Astrocyte (in vitro differentiated cells and primary cell): Measurements from ENCODE around the gene GSTA5.
"Not testable (repeated sequence)": the region's sequence is repeated elsewhere in the genome, so short reads cannot be mapped to it uniquely, and the experiment has no call there.

Experiments used
- CTCF ChIP-seq: IDR thresholded peaks from 2 replicates; pipeline ENCODE4 v1.5.1; 2011; ENCODE audit warnings: low read depth, mild to moderate bottlenecking, inconsistent platforms, low read length, moderate library complexity; ENCODE audit not compliant: insufficient read depth
- EZH2 ChIP-seq: IDR thresholded peaks from 2 replicates; pipeline ENCODE4 v1.6.1; 2012; ENCODE audit warnings: mild to moderate bottlenecking, low read length, inconsistent platforms; ENCODE audit not compliant: insufficient read depth

GRCh38 chr6:52789658-52790057 is 51.0 kb downstream of the GSTA5 start:
- not testable (repeated sequence) for TF ChIP-seq EZH2, CTCF
